Thyroid gland (tissue), 4 donors: ENCODE measurements around the gene RGS14.

Source experiments
- CTCF ChIP-seq, 6 experiments: fragments of 200-600 bp in 3 of 6; fragments of 450-650 bp in 3 of 6; sonication (generic) in 3 of 6; IDR thresholded peaks; one replicate each; pipeline ENCODE4 v1.5.1; 2016 to 2019; ENCODE audit warnings: antibody characterized with exemption in 6 of 6, mild to moderate bottlenecking in 2 of 6, inconsistent platforms in 1 of 6, moderate library complexity in 1 of 6
- POLR2A ChIP-seq, 2 donors: fragments of 450-650 bp; IDR thresholded peaks; one replicate each; pipeline ENCODE4 v1.6.1; 2017; ENCODE audit warnings: antibody characterized with exemption in 2 of 2, mild to moderate bottlenecking in 2 of 2, moderate library complexity in 1 of 2

- TF ChIP-seq CTCF (IDR thresholded peaks at IDR 0.05) (no peak), POLR2A (IDR thresholded peaks at IDR 0.05) (no peak)
Measured at GRCh38 chr5:177357459-177358351, at the start of gene RGS14.
